ENCODE data around the gene GNG3.
"Not testable (repeated sequence)": the region's sequence is repeated elsewhere in the genome, so short reads cannot be mapped to it uniquely, and the experiment has no call there.

Gene GNG3

DNA sequence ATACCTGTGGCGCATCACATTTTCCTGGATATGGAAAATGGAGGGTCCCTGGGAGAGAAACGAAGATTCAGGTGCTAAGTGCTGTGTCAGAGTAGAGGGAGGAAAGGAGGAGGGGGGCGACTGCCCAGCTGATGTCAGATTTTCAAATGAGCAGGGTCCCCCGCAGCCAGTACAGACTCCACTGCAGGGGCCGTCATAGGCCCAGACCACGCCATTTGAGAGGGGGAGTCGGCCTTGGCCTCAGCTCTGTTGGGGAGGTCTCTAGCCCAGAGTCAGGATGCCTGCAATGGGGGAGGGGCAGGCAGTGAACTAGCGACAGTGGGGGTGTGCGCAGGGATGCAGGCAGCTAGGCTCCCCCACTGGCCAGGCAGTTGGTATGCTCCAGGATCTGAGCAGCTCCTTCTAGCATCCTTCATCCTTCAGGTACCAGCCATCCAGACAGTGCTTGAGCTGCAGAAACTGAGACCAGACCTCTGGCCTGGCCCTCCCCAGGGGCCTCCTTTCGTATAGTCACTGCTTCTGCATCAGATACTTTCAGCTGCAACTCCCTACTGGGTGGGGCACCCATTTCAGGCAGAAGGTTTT is at the start of gene GNG3, which contains the start of gene BSCL2:
GNG3 (plus strand) TSS at position 400 of the 585 bp plus-strand sequence. CDS start 620 bp downstream, outside the sequence.
BSCL2 (minus strand) TSS at position 148 of the 585 bp plus-strand sequence. CDS start 229 bp downstream, outside the sequence.
- no peak for DNase-seq (ENCODE audit: low read depth)

- peak; percentile 25 for DNase-seq (ENCODE audit: low read depth)
Observed at GRCh38 chr11:62664405-62665074, 42.9 kb upstream of the GNG3 start.

- DNase-seq (ENCODE audit: low read depth): peak; percentile 95
Observed at GRCh38 chr11:62665075-62665598, 42.3 kb upstream of the GNG3 start, which contains the start of the genes C11orf98 and CSKMT. Gene C11orf98 (minus strand): TSS chr11:62665210. CDS start chr11:62665169, 41 bp downstream. Gene CSKMT (plus strand): TSS chr11:62665312. CDS start chr11:62665880, 568 bp downstream.

GRCh38 chr11:62665599-62666258 is 41.7 kb upstream of the GNG3 start:
- peak; percentile 49 for DNase-seq (ENCODE audit: low read depth)

DNA sequence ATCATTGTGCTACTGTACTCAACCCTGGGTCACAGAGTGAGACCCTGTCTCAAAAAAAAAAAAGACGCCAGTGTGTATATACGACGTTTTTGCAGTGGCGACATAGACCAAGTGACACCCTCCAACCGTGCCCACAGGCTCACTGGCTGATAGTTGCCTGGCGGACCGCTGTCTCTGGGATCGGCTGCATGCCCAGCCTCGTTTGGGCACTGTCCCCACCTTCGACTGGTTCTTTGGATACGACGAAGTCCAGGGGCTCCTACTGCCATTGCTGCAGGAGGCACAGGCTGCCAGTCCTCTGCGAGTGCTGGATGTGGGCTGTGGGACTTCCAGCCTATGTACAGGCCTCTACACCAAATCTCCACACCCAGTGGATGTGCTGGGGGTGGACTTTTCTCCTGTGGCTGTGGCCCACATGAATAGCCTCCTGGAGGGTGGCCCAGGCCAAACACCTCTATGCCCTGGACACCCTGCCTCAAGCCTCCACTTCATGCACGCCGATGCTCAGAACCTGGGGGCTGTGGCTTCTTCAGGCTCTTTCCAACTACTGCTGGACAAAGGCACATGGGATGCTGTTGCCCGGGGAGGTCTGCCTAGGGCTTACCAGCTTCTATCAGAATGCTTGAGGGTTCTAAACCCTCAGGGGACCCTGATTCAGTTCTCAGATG is 41.1 kb upstream of the GNG3 start:
- DNase-seq (ENCODE audit: low read depth): no peak

DNA sequence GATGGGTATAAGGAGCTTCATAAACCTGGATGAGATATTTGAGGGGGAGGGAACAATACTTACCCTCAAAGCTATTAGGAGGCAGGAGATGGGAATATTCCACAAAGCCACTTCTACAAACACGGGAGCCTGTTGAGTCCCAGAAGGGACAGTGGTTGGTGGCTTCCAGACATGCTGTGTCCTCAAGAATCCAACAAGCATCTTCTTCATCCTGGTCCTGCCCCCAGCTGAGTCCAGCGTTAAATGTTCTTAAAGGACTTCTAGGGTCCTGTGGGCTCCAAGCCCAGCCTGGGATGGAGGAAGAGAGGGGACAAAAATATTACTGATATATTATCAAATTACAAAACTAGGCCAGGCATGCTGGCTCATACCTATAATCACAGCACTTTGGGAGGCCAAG is 40.0 kb upstream of the GNG3 start:
- DNase-seq (ENCODE audit: low read depth): no peak

- no peak for DNase-seq (ENCODE audit: low read depth)
Observed at GRCh38 chr11:62669420-62670161, 37.9 kb upstream of the GNG3 start.

GRCh38 chr11:62671236-62671607 is 36.3 kb upstream of the GNG3 start:
- DNase-seq (ENCODE audit: low read depth): no peak

- peak; percentile 53 for DNase-seq (ENCODE audit: low read depth)
Observed at GRCh38 chr11:62671608-62672389, 35.7 kb upstream of the GNG3 start, which contains the start of the genes LBHD1 and UQCC3. Gene LBHD1 (minus strand): TSS chr11:62672267. CDS start chr11:62670031, 2,236 bp downstream. Gene UQCC3 (plus strand): TSS chr11:62671673. CDS start chr11:62671746, 73 bp downstream.

DNA sequence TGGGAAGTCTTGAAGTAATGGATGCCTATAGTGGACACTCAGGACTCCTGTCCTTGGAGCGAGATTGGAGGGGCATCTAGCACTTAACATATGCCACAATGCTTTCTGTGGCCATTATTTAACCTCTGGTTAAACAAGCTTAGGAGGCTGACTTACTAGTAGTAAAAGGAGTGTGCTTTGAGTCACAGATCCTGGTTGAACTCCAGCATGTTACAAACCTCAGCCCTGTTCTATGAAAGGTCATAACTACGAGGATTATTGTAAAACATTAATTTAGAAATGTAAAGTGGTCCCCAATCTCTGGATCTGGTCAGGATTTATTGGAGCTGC is 34.3 kb upstream of the GNG3 start:
- no peak for DNase-seq (ENCODE audit: low read depth)

GRCh38 chr11:62675415-62675814 is 32.1 kb upstream of the GNG3 start:
- DNase-seq (ENCODE audit: low read depth): not testable (repeated sequence)

GRCh38 chr11:62676698-62677097 is 30.8 kb upstream of the GNG3 start:
- DNase-seq (ENCODE audit: low read depth): no peak

DNA sequence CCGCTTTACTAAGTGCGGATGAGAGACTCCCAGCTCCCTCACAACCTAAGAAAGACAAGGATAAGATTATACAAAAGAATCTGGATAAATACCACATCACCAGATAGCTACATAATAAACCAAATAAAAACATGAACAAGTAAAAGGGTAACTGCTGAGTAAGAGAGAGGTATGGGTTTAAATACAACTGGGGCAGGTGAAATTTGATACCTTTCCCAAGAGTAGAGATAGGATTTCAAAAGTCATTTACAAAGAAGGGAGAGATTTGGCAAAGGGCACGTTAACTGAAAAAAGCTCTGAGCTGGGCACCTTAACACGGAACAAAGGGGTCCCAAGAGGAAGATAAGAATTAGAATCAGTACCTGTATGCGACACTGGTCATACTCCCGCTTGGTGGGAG is 30.3 kb upstream of the GNG3 start:
- no peak for DNase-seq (ENCODE audit: low read depth)

DNA sequence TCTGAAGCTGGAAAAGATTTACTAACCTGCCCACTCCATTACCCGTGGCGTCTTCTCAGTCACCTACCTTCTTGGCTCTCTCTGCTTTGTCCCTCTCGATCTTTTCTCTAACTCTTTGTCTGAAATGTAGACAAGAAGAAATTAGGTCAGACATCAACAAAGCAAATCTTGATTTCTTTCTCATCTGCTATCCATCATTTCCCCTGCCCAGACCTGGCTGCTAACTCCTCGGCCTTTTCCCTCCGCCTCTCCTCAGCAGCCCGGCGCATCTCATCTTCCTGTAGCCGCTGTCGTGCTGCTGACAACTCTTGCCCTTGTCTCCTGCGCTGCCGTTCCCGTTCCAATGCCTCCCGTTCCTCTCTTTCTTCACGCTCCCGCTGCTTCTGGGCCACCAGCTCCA is 29.8 kb upstream of the GNG3 start:
- no peak for DNase-seq (ENCODE audit: low read depth)

DNA sequence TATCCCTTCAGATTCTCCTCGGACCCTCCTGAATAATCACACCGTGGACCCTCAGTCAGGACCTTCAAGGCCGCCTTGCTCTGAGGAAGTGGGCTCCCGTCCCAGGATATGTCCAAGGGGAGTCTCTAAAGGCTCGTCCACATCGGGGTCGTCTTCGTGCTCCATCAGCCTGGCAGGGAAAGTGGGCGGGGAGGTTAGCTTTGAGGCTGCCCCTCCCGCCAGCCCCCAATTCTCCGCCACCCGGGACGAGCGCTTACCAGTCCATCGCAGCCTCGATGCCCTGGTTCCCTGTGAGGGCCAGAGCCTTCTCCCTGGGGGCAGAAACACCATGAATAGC is 29.1 kb upstream of the GNG3 start:
- no peak for DNase-seq (ENCODE audit: low read depth)

DNA sequence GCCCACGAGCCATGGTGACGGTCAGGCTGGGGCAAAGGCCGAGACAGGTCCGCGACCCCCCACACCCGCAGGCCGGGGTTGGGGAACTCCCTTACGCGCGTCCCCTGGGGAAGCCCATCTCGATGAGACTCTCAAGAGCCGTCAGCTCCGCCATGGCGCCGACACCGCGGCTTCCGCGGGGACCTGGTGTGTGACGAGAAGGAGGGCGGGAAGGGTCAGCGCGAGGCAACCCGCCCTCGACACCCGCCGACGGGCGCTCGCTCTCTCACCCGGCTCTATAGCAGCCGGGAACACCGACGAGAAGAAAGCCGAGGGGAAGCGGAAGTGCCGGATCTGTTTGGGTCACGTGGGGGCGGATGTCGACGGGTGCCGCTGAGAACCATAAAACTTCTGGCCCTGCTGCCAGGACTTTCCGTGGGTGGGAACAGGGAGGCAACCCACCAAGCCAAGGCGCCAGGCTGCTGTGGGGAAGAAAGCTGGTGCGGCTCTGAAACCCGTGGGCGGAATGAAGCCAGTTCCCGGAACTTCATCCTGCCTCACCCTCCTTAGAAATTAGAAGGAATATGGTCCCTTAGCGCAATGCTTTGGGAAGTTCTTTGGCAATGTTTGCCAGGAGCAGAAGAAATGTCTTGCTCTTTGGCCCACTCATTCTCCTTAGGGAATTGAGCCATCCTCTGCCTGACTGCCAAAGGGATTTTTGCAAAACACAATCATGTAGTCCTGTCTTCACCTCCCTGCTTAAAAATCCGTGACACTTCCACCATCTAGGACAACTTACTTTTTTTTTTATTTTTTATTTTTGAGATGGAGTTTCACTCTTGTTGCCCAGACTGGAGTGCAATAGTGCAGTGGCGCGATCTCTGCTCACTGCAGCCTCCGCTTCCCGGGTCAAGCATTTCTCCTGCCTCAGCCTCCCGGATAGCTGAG is 28.4 kb upstream of the GNG3 start, which contains the start of gene UBXN1:
UBXN1 (minus strand) TSS at position 304 of the 927 bp plus-strand sequence; CDS start at position 154, 150 bp downstream.
- peak; percentile 70 for DNase-seq (ENCODE audit: low read depth)

GRCh38 chr11:62680825-62681240 is 26.6 kb upstream of the GNG3 start:
- DNase-seq (ENCODE audit: low read depth): no peak

- DNase-seq (ENCODE audit: low read depth): no peak
Observed at GRCh38 chr11:62682518-62682917, 25.0 kb upstream of the GNG3 start.

All from stimulated activated CD8-positive, alpha-beta memory T cell treated with anti-CD3 and anti-CD28 coated beads, Interleukin-12 subunit alpha, Interleukin-12 subunit beta, amount 100 ng/mL, for 1 hour (primary cell).